Lung (tissue), 12 donors: ENCODE results near the gene CHST10. TPM values are rescaled to one million over a fixed set of nuclear protein-coding genes. Genes with fewer than 3 reads are reported as not detected.

Experiments used
- ATAC-seq: fragments of 200-7000 bp; cut with Tn5 transposase; one replicate; pipeline ENCODE4 v1.9.1; 2020; ENCODE audit warnings: moderate number of reproducible peaks; ENCODE audit not compliant: insufficient read depth, low FRiP score
- DNase-seq, 3 donors: peaks; one replicate each; pipeline ENCODE4 v3.0.0-alpha.2; 2013 to 2017
- H3K27ac ChIP-seq, 2 donors: one replicate each; pipeline ENCODE4 v1.5.1; 2013; ENCODE audit warnings: mild to moderate bottlenecking in 2 of 2, moderate library complexity in 2 of 2, control low read depth in 1 of 2, inconsistent platforms in 1 of 2, low read depth in 1 of 2, low read length in 1 of 2
- H3K27me3 ChIP-seq, 3 donors: one replicate each; pipeline ENCODE4 v1.5.1; 2013; ENCODE audit warnings: low read length in 2 of 3; ENCODE audit not compliant: control insufficient read depth in 3 of 3, insufficient read depth in 3 of 3
- H3K36me3 ChIP-seq, 4 donors: one replicate each; pipeline ENCODE4 v1.5.1; 2013; ENCODE audit warnings: low read length in 4 of 4, mild to moderate bottlenecking in 1 of 4, moderate library complexity in 1 of 4; ENCODE audit not compliant: control insufficient read depth in 4 of 4, insufficient read depth in 4 of 4
- H3K4me1 ChIP-seq, 5 donors: one replicate each; pipeline ENCODE4 v1.5.1; 2013; ENCODE audit warnings: low read length in 5 of 5, mild to moderate bottlenecking in 2 of 5, moderate library complexity in 1 of 5; ENCODE audit not compliant: control insufficient read depth in 5 of 5, insufficient read depth in 5 of 5
- H3K4me3 ChIP-seq: one replicate; pipeline ENCODE4 v1.5.1; 2013; ENCODE audit warnings: mild to moderate bottlenecking, control low read depth, moderate library complexity
- H3K9ac ChIP-seq, 2 donors: one replicate each; pipeline ENCODE4 v1.5.1; 2013; ENCODE audit warnings: low read length in 2 of 2, control low read depth in 1 of 2; ENCODE audit not compliant: insufficient read depth in 1 of 2
- H3K9me3 ChIP-seq, 4 donors: one replicate each; pipeline ENCODE4 v1.5.1; 2013; ENCODE audit warnings: low read length in 3 of 4, mild to moderate bottlenecking in 1 of 4, moderate library complexity in 1 of 4; ENCODE audit not compliant: control insufficient read depth in 4 of 4, insufficient read depth in 3 of 4
- WGBS, 2 donors: extraction: QIAGEN DNeasy Blood & Tissue Kit; methylation state at CpG; one replicate each; pipeline ENCODE4 v1.1.7; 2013; 5-methylcytosine and 5-hydroxymethylcytosine counted together
- polyA plus RNA-seq, 2 donors: library from polyadenylated mRNA; stranded (reverse); fragments of 200-250 nt; gene quantifications; one replicate each; pipeline ENCODE4 v1.2.1, GENCODE V29; 2013
- total RNA-seq, 2 donors: library from RNA; depleted of rRNA in 1 of 2; stranded (reverse); fragments of >200 nt in 1 of 2; gene quantifications; one replicate each; pipeline ENCODE4 v1.2.1, GENCODE V29; 2014 to 2021
- TF ChIP-seq, protein P1 (sequence below): IDR thresholded peaks from 2 replicates; pipeline ENCODE4 v1.5.1; 2012; ENCODE audit warnings: mild to moderate bottlenecking; ENCODE audit errors: control extremely low read depth, extremely low read depth
- donor health status: control.
- donor health status: control.
- donor health status: Bipolar disorder and iron deficiency.
- donor health status: healthy.
- donor health status: DM: yes; HTN: yes; CAD: no.

The CHST10 gene
- total and polyA plus RNA-seq, 4 donors, result 5.1 to 22.4 (median 8.0) TPM

DNA sequence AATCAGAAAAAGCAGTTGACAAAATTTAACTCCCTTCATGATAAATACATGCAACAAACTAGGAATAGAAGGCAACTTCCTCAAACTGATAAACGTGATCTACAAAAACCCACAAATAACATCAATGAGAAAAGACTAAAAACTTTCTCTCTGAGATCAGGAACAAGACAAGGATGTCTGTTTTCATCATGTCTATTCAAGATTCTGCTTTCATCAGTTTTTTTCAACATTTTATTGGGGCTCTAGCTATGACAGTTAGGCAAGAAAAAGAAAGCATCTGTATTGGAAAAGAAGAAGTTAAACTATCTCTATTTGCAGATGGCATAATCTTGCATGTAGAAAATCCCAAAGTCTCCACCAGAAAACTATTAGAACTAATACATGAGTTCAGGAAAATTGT, 12.3 kb upstream of the CHST10 start:
- H3K9ac ChIP-seq, result no peak overlapping the region
- no peak for DNase-seq
- no peak for ATAC-seq
- no peaks in the 10 kb centered on the region for H3K36me3 ChIP-seq
- no peak overlapping the region for H3K4me3 ChIP-seq
- H3K27me3 ChIP-seq, result no peaks in the 10 kb centered on the region
- WGBS, 2 donors, result 21 to 45% methylated on average over 1 of the region's 1 CpG
- no peak overlapping the region for H3K27ac ChIP-seq
- H3K9me3 ChIP-seq, result peaks cover 0 to 5% (median 0%) of the 10 kb centered on the region in 4 donors
- no peaks in the 10 kb centered on the region for H3K4me1 ChIP-seq
- TF ChIP-seq, protein P1, sequence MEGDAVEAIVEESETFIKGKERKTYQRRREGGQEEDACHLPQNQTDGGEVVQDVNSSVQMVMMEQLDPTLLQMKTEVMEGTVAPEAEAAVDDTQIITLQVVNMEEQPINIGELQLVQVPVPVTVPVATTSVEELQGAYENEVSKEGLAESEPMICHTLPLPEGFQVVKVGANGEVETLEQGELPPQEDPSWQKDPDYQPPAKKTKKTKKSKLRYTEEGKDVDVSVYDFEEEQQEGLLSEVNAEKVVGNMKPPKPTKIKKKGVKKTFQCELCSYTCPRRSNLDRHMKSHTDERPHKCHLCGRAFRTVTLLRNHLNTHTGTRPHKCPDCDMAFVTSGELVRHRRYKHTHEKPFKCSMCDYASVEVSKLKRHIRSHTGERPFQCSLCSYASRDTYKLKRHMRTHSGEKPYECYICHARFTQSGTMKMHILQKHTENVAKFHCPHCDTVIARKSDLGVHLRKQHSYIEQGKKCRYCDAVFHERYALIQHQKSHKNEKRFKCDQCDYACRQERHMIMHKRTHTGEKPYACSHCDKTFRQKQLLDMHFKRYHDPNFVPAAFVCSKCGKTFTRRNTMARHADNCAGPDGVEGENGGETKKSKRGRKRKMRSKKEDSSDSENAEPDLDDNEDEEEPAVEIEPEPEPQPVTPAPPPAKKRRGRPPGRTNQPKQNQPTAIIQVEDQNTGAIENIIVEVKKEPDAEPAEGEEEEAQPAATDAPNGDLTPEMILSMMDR, result no peak

GRCh38 chr2:100427627-100428258, 10.3 kb upstream of the CHST10 start:
- no peaks in the 10 kb centered on the region for H3K36me3 ChIP-seq
- H3K27me3 ChIP-seq, result no peaks in the 10 kb centered on the region
- H3K9ac ChIP-seq, result no peak overlapping the region
- DNase-seq (peak; percentile 31 to 58 (median 40)), ATAC-seq (no peak)
- H3K27ac ChIP-seq, result no peak overlapping the region
- TF ChIP-seq, protein P1, result peak; percentile 22
- 35 to 37% methylated on average over 11 of the region's 11 CpGs for WGBS, 2 donors
- peaks cover 0 to 5% (median 0%) of the 10 kb centered on the region in 4 donors for H3K9me3 ChIP-seq
- H3K4me1 ChIP-seq, result peaks cover 0 to 4% (median 0%) of the 10 kb centered on the region in 5 donors
- H3K4me3 ChIP-seq, result no peak overlapping the region

- Histone ChIP-seq H3K4me3 (no peak overlapping the region), H3K9me3 (peaks cover 0 to 5% (median 0%) of the 10 kb centered on the region in 4 donors), H3K4me1 (peaks cover 0 to 9% (median 0%) of the 10 kb centered on the region in 5 donors), H3K36me3 (no peaks in the 10 kb centered on the region), H3K27me3 (no peaks in the 10 kb centered on the region), H3K27ac (no peak overlapping the region), H3K9ac (no peak overlapping the region)
- 92 to 93% methylated on average over 12 of the region's 12 CpGs for WGBS, 2 donors
- no peak for ATAC-seq
- TF ChIP-seq, protein P1, result no peak
- DNase-seq, result no peak
These were observed 9.6 kb upstream of the CHST10 start for GRCh38 chr2:100427111-100427510.

DNA sequence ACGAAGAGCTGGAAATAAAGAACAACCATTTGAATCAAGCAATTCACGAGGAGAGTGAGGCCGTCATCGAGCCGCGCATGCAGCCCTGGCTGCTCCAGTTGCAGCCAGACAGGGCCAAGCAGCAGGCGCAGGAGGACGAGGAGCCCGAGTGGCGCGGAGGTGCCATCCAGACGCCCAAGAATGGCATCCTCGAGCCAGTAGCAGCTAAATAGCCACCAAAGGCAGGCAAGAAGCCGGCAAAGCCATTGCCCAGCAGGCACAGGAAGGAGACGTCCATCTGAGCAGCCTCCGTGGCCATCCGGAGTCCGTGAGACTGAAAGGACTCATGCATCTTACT, 8.9 kb upstream of the CHST10 start:
- TF ChIP-seq, protein P1, result no peak
- H3K4me1 ChIP-seq, result peaks cover 0 to 11% (median 0%) of the 10 kb centered on the region in 5 donors
- no peaks in the 10 kb centered on the region for H3K36me3 ChIP-seq
- 88 to 90% methylated on average over 18 of the region's 18 CpGs for WGBS, 2 donors
- ATAC-seq (no peak), DNase-seq (no peak)
- H3K9me3 ChIP-seq, result peaks cover 0 to 5% (median 0%) of the 10 kb centered on the region in 4 donors
- no peak overlapping the region for H3K4me3 ChIP-seq
- H3K27ac ChIP-seq, result no peak overlapping the region
- no peak overlapping the region for H3K9ac ChIP-seq
- H3K27me3 ChIP-seq, result no peaks in the 10 kb centered on the region
